Ascending aorta (tissue), 2 donors: ENCODE measurements around the gene TDRD7. TPM values are rescaled to one million over a fixed set of nuclear protein-coding genes. Genes with fewer than 3 reads are reported as not detected.

Experiments used
- DNase-seq, 2 donors: peaks; one replicate each; pipeline ENCODE4 v3.0.0-alpha.2; 2019; ENCODE audit warnings: low spot score in 2 of 2
- H3K27ac ChIP-seq, 2 donors: fragments of 200-600 bp; sonication (generic); one replicate each; pipeline ENCODE4 v1.5.1; 2016 to 2017; ENCODE audit warnings: mild to moderate bottlenecking in 1 of 2
- H3K27me3 ChIP-seq: fragments of 200-600 bp; sonication (generic); one replicate; pipeline ENCODE4 v1.5.1; 2017
- H3K36me3 ChIP-seq, 2 donors: fragments of 200-600 bp; sonication (generic); one replicate each; pipeline ENCODE4 v1.5.1; 2016
- H3K4me1 ChIP-seq, 2 donors: fragments of 200-600 bp; sonication (generic); one replicate each; pipeline ENCODE4 v1.5.1; 2016 to 2017; ENCODE audit warnings: mild to moderate bottlenecking in 1 of 2
- H3K4me3 ChIP-seq, 2 donors: fragments of 200-600 bp; sonication (generic); one replicate each; pipeline ENCODE4 v1.5.1; 2016 to 2017; ENCODE audit warnings: mild to moderate bottlenecking in 1 of 2
- H3K9me3 ChIP-seq, 2 donors: fragments of 200-600 bp; sonication (generic); one replicate each; pipeline ENCODE4 v1.5.1; 2016
- CTCF ChIP-seq, 3 experiments: fragments of 200-600 bp in 2 of 3; fragments of 450-650 bp in 1 of 3; sonication (generic) in 2 of 3; IDR thresholded peaks; one replicate each; pipeline ENCODE4 v1.5.1; 2016 to 2019; ENCODE audit warnings: antibody characterized with exemption in 3 of 3, mild to moderate bottlenecking in 1 of 3, moderate library complexity in 1 of 3
- intact Hi-C: fragments of 100-400 bp; cut with DNase I; formaldehyde crosslinking; loops from one replicate; pipeline ENCODE4 v1.15.1; 2023
- total RNA-seq: library from RNA; depleted of rRNA; stranded (reverse); fragments of >200 nt; gene quantifications from one replicate; pipeline ENCODE4 v1.1.0, GENCODE V29; 2016

Gene TDRD7
- total RNA-seq, 1 donor from 2014 or later: 3.0 TPM

GRCh38 chr9:97388721-97389238 is 23.1 kb upstream of the TDRD7 start:
- Histone ChIP-seq H3K36me3 (no peaks in the 10 kb centered on the region), H3K4me1 (no peaks in the 10 kb centered on the region), H3K27me3 (peaks cover 5% of the 10 kb centered on the region), H3K9me3 (no peaks in the 10 kb centered on the region), H3K4me3 (no peak overlapping the region), H3K27ac (no peak overlapping the region)
- TF ChIP-seq CTCF (IDR thresholded peaks at IDR 0.05): no peak
- intact Hi-C loops: no loop called here
- DNase-seq: peak in 1 of 2 donors; percentile 33

GRCh38 chr9:97389249-97389648 is 22.6 kb upstream of the TDRD7 start:
- H3K27ac ChIP-seq: no peak overlapping the region
- no peak overlapping the region for H3K4me3 ChIP-seq

GRCh38 chr9:97390791-97391406 is 21.0 kb upstream of the TDRD7 start:
- Histone ChIP-seq H3K27ac (no peak overlapping the region), H3K27me3 (peaks cover 5% of the 10 kb centered on the region)
- intact Hi-C loops: no loop called here

More at GRCh38 chr9:97389249-97389648, 22.6 kb upstream of the TDRD7 start:
- H3K27me3 ChIP-seq: peaks cover 5% of the 10 kb centered on the region
- H3K9me3 ChIP-seq: no peaks in the 10 kb centered on the region
- H3K4me1 ChIP-seq: no peaks in the 10 kb centered on the region
- DNase-seq: no peak
- intact Hi-C loops: no loop called here
- no peak for TF ChIP-seq CTCF (IDR thresholded peaks at IDR 0.05)
- H3K36me3 ChIP-seq: no peaks in the 10 kb centered on the region

GRCh38 chr9:97394881-97395280 is 17.0 kb upstream of the TDRD7 start:
- intact Hi-C loops: no loop called here
- H3K27ac ChIP-seq: no peak overlapping the region
- TF ChIP-seq CTCF (IDR thresholded peaks at IDR 0.05): no peak
- H3K27me3 ChIP-seq: no peaks in the 10 kb centered on the region
- no peaks in the 10 kb centered on the region for H3K9me3 ChIP-seq
- no peak overlapping the region for H3K4me3 ChIP-seq
- no peaks in the 10 kb centered on the region for H3K4me1 ChIP-seq
- no peaks in the 10 kb centered on the region for H3K36me3 ChIP-seq
- DNase-seq: peak in 1 of 2 donors; percentile 25

More at GRCh38 chr9:97390791-97391406, 21.0 kb upstream of the TDRD7 start:
- no peak for TF ChIP-seq CTCF (IDR thresholded peaks at IDR 0.05)
- DNase-seq: peak in 1 of 2 donors; percentile 52
- no peak overlapping the region for H3K4me3 ChIP-seq
- no peaks in the 10 kb centered on the region for H3K36me3 ChIP-seq
- H3K9me3 ChIP-seq: no peaks in the 10 kb centered on the region
- no peaks in the 10 kb centered on the region for H3K4me1 ChIP-seq

- Histone ChIP-seq H3K27me3 (no peaks in the 10 kb centered on the region), H3K36me3 (no peaks in the 10 kb centered on the region), H3K4me1 (no peaks in the 10 kb centered on the region), H3K4me3 (no peak overlapping the region), H3K9me3 (no peaks in the 10 kb centered on the region), H3K27ac (no peak overlapping the region)
- DNase-seq: peak in 1 of 2 donors; percentile 53
- intact Hi-C loops: no loop called here
- TF ChIP-seq CTCF (IDR thresholded peaks at IDR 0.05): no peak
Measured at GRCh38 chr9:97395745-97396144, 16.2 kb upstream of the TDRD7 start.
